IPS-NIHi7 (cell line): Measurements from ENCODE around the gene NAT8L.

ENCODE experiments used
- DNase-seq: peaks from one replicate; pipeline ENCODE4 v3.0.0; 2012; ENCODE audit warnings: mixed read lengths; ENCODE audit errors: extremely low spot score

The NAT8L gene

GRCh38 chr4:2094545-2094944, 35.4 kb downstream of the NAT8L start:
- no peak for DNase-seq

- DNase-seq: no peak
These were observed 36.3 kb downstream of the NAT8L start for GRCh38 chr4:2095236-2096072.

DNA sequence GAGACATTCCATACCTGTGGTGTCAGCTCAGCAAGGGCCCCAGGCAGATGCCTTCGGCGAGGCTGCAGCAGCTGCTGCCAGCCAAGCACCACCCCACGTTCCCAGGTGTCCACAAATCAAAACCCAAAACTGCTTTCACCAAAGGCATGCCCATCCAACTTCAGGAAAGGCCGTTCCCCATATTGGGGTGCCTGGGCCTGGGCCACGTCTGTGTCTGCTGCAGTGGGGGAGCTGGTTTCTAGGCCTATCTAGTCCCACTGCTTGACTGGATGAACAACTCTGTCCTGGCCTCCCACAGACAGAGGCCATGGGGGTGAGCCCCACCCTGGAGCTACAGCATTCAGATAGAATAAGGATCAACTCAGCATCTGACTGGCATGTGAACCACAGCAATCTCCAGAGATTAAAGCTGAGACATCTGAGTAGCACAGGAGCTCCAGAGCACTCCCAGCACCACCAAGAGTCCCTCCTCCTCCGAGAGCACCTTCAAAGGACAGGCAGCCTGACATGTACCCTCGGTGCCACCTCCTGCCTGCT, 37.0 kb downstream of the NAT8L start:
- no peak for DNase-seq

DNA sequence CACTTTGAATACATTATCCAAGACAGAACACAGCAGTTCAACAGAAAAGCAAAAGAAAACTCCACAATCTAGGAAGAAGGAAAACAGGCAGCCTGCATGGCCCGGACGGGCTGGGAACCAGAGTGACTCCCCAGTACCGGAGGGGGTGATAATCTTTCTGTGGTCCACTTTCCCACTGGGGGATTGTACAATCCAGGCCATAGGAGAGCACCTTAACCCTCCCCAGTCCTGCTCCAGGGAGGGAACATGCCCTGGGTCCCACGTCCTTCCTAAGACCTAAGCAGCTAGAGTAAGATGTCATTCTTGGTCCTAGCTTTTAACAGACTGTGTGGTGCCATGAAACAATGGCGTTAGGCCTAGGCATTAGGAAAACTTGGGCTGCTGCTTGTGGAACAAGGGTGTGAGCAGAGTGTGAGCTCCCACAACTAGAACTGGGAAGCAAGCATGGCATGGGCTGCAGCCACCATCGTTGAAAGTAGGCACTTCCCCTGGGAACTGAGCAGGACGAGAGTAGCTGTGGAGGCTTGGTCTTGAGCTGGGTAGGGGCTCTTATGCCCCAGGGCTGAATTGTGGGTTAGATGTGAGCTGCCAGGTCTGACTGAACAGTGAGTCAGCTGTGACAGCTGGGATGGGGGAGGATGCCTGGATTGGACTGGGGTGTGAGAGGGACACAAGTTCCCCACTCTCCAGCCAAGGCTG, 42.4 kb downstream of the NAT8L start:
- DNase-seq: no peak

DNA sequence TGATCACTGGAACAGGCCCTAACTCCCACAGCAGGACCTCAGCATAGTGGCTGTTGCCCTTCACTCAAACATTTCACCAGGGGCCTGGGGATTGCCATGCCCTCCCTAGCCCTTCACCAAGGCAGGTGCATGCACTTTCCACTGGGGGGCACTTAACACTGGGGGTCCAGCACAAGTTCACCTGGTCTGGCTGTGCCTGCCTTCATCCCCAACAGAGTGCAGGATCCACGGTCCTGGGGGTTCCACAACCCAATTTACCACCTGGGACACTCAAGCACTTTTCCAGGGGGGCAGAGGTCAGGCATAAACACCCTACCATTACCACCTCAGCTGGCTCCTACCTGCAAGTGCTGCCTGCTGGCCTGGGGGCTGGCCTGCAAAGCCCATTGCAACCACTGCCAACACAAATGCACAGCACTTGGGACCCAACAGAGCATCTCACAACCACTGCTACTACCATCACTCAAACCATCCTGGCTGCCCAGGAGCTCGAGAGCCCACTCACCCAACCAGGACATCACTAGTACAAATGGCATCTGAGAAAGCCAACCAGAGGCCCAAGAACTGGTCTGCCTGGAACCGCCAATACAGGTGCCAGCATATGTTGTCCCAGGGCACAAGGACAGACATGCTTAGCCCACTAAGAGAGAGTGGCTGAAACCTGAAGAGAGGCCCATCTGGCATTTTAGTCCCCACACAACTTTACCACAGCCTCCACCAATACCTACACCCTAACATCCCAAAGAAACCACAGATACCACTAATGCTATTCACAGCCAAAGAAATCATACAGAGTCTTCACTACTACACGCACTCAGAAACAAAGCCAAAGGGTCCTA, 43.1 kb downstream of the NAT8L start:
- no peak for DNase-seq

DNA sequence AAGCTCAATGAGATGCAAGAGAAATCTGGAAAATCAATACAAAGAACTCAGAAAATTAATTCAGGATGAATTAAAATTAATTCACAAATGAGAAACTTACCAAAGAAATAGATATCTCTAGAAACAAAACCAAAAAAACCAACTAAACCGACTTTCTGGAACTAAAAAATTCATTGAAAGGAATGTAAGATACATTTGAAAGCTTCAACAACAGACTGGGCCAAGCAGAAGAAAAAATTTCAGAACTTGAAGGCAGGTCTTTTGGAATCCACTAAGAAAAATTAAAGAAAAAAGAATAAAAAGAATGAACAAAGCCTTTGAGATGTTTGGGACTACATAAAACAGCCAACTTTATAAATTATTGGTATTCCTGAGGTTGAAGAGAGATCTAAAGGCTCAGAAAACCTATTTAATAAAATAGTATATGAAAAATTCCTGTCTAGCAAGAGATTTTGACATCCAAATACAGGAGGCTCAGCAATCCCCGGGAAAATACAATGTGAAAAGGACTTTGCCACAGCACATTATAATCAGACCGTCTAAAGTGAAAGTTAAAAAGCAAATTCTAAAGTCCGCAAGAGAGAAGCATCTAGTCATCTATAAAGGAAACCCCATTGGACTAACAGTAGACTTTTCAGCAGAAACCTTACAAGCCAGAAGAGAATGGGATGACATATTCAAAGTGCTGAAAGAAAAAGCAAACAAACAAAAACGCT, 44.2 kb downstream of the NAT8L start:
- DNase-seq: no peak

DNA sequence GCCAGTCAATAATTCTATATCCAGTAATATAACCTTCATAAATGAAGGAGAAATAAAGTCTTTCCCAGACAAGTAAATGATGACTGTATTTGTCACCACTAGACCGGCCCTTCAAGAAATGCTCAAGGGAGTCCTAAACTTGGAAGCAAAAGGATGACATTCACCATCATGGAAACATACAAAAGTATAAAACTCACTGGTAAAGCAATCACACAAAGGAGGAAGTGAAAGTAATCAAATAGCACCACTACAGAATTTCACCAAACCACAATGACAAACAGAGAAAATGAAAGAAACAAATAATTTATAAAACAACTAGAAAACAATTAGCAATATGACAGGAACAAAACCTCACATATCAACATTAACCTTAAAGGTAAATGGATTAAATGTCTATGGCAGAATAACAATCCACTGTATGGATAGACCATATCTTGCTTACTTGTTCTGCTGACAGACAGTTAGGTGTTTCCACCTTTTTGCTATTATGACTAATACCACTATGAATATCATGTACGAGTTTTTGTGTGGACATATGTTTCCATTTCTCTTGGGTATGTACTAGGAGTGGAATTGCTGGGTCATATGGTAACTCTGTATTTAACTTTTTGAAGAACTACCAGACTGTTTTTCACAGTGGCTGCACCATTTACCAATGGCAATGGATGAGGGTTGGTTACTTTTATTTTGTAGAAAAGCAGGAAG, 44.9 kb downstream of the NAT8L start:
- DNase-seq: no peak

- DNase-seq: no peak
These were observed 45.6 kb downstream of the NAT8L start for GRCh38 chr4:2104556-2105345.

- DNase-seq: no peak
These were observed 46.4 kb downstream of the NAT8L start for GRCh38 chr4:2105559-2105958.

DNA sequence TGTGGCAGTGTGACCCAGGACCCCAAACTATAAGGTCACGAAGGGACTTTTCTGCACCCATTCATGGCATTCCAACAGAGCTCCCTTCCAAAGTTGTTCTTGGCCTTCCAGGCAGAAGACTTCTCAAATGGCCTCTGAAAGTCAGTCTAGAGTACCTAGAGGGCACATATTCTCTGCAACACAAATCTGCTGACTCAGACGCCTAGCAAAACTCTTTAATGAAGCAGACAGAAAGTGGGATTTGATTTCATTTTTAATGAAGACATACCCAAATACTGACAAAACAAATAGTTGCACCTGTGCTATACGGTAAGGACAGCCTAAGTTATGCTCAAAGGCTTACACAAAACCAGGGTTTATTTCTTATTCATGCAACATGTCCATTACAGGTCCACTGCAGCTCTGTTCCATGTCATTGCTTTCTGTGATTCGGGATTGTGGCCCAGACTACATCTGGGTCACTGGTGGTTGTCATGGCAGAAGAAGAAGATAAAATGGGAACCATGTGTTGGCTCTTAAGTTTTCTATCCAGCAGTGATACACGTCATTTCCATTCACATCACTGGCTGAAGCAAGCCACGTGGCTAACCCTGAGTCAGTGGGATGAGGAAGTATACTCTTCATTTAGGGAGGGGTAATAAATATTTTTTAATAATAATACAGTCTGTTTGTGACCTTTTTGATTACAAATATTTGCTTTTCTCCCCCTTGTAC, 57.7 kb downstream of the NAT8L start:
- DNase-seq: no peak
